Renal pelvis (tissue), 12 donors: ENCODE results near the gene NR6A1. TPM values are rescaled to one million over a fixed set of nuclear protein-coding genes. Genes with fewer than 3 reads are reported as not detected.

Source experiments
- DNase-seq: peaks from one replicate; pipeline ENCODE4 v3.0.0-alpha.2; 2013
- long read RNA-seq, 16 experiments: transcript quantifications; one replicate each; lab custom pipeline, GENCODE V29; 2026
- polyA plus RNA-seq, 3 donors: library from polyadenylated mRNA; unstranded; fragments of 120-200 nt; gene quantifications; one replicate each; pipeline ENCODE4 v1.2.1, GENCODE V29; 2013; ENCODE audit not compliant: insufficient read length in 3 of 3

NR6A1 gene
- 1 to 10 TPM; 1.0 to 1.9 (median 1.6) TPM for polyA plus RNA-seq
- long read RNA-seq, donor 1: 0 reads
- long read RNA-seq, donor 2, partial matches to known transcripts: 0 of 9 reads
- long read RNA-seq, donor 2, other reads (novel, unspliced or antisense): 9 of 9 reads
- long read RNA-seq, donor 3: 0 reads
- long read RNA-seq, donor 4: 0 reads
- long read RNA-seq, donor 5: 0 reads
- long read RNA-seq, donor 6, full-length matches to known transcripts: 1 of 1 reads
- long read RNA-seq, donor 6, partial matches to known transcripts: 0 of 1 reads
- long read RNA-seq, donor 6, other reads (novel, unspliced or antisense): 0 of 1 reads
- long read RNA-seq, donor 7, full-length matches to known transcripts: 1 of 6 reads
- long read RNA-seq, donor 7, partial matches to known transcripts: 0 of 6 reads
- long read RNA-seq, donor 7, other reads (novel, unspliced or antisense): 5 of 6 reads
- long read RNA-seq, donor 8: 0 reads
- long read RNA-seq, donor 9: 0 reads
- long read RNA-seq, donor 10, partial matches to known transcripts: 0 of 6 reads
- long read RNA-seq, donor 10, other reads (novel, unspliced or antisense): 6 of 6 reads
- long read RNA-seq, donor 11, full-length matches to known transcripts: 1 of 1 reads
- long read RNA-seq, donor 11, partial matches to known transcripts: 0 of 1 reads
- long read RNA-seq, donor 11, other reads (novel, unspliced or antisense): 0 of 1 reads
- long read RNA-seq, donor 12, partial matches to known transcripts: 0 of 10 reads
- long read RNA-seq, donor 12, other reads (novel, unspliced or antisense): 10 of 10 reads
- long read RNA-seq, donor 13: 0 reads
- long read RNA-seq, donor 14: 0 reads
- long read RNA-seq, donor 15: 0 reads
- long read RNA-seq, donor 16: 0 reads

DNA sequence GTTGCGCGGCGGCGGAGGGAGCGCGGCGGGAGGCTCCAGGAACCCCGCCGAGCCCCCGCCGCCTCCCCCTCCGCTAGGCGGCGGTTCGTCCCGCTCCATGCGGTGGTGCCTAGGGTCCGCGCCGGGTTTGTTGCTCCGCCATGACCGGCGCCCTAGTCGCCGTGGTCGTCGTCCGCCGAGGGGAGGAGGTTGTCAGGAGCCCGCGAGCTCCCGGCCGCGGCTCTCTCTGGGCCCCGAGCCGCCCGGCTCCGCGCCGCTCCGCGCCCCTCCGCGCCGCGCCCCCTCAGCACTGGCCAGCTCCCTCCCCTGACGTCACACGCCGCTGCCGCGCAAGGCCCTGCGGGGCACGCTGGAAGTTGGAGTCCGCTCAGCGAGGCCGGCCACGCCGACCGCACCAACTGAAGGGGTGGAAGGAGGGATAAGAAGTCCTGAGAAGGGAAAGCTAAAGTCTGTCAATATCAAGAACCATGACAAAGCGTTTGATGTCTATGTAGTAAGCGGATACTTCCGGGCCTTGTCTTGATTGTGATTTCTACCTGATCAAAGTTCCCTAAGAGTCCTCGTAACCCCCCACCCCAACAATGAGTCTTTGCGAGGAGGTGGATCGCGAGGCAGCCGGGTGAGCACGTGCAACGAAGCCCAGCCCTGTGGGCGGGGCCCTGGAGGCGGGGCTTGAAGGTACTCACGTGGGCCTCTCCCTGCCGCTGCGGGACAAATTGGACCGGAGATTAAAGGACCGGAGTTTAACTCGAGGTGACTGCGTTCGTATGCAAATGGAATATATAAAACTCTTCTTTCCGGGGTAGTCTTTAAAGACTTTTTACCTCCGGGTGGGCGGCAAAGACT is at the start of gene NR6A1:
TSS of gene NR6A1 (minus strand) at position 291 of the 846 bp plus-strand sequence.
- DNase-seq: peak; percentile 96

DNA sequence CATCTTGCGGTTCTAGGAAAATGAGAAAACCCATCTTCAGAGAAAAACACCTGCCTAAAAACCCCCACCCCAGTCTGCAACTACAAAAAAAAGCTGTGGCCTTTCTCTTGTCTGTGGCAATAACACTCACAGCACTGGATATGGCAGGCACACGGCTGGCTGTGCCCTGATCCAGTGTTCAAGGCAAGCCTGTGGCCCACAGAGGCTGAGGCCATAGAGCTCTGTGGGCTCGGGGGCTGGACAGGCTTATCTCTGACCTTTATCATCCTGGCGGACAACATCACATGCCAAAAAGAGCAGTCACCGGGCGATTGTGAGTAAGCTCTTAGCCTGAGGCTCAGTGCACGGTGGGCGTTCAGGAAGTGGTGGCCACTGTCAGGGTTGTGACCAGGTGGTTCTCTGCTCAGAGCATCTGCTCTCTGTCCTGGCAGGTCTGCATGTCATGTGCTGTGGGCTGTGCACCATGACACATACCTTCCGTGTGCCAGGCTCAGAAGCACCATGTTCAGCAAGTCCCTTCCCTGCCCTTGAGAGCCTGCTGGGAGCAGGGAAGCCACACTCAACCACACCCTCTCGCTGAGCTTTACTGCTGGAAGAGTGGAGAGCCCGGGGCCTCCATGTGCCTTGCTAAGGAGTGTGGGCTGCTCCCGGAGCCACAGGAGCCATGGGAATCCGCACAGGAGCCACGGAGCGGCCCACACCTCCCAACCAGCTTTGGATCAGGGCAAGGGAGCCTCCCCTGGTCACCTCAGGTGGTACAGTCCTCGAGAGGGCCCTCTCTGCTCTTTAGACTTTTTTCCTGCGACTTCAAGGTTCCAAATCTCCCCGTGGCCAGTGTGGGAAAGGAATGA is 47.5 kb upstream of the NR6A1 start:
- DNase-seq: no peak

DNA sequence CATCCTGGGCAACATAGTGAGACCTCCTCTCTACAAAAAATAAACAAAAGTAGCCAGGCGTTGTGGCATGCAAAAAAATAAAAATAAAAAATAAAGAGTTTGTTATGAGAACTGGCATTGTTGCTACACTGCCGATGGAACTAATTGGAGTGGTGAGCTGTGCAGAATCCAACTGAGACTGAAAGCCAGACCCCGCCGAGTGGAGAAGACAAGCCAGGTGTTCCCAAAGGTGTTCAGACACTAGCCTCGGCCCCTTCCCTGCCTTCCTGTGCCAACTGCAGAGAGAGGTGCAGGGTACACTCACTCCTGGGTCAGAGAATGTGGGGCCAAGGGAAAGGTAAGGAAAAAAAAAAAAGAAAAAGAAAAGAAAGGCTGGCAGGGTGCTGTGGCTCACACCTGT is 44.5 kb upstream of the NR6A1 start:
- DNase-seq: no peak

DNA sequence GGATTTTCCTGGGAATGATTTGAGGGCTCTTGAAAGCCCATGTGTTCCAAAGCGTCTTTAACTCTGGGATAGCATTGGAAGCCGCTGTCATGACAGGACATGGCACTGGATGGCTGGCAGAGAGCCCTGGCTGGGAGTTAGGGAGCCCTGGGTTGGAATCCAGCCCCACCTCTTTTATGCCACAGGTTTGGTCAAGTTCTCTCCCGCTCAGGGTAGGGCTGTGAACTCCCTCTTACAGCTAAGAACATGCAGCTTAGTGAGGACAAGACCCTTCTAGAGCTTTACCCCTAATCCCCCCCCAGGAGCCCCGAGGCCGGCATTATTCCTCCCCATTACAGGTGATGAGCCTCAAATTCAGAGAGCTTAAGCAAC is 43.0 kb upstream of the NR6A1 start:
- DNase-seq: no peak

DNA sequence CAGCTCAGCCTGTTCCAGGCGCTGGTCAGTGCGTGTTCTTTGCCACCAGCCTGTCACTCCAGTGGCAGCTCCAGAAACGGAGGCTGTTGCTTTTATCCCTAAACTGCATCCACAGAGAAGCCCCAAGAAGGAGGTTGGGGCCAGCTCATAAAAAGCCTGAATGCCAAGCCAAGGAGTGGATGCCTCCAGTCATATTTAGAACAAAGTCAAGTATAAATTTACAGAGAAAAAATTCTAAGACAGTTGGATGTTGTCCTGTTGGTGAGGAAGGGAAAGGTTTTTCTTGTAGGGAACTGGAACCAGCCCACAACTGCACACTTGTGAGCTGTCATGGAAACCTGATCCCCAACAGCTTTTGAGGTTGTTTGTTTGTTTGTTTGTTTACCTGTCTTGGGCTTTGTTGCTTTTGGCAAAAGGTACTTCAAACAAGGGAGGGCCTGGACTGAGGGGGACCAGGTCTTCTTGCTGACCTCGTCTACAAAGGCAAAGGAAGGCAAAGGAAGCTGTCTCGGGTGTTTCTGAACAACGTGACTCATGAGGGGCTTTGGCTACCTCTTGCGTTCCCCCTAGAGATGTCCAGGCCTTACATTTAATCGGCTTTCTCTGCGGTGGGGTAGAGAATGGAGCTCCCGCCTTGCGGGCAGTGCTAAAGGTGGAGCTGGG is 42.5 kb upstream of the NR6A1 start:
- no peak for DNase-seq

DNA sequence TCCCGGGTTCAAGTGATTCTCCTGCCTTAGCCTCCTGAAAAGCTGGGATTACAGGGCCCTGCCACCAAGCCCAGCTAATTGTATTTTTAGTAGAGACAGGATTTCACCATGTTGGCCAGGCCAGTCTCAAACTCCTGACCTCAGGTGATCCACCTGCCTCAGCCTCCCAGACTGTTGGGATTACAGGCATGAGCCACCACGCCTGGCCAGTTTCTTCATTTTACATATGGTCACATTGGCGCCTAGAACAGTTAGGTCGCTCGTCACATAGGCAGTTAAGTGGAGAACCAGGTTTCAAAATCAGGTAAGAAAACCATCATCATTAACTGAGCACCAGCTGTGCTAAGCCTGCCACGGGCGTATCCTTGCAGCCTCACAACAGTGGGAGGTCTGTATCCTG is 41.9 kb upstream of the NR6A1 start:
- no peak for DNase-seq

DNA sequence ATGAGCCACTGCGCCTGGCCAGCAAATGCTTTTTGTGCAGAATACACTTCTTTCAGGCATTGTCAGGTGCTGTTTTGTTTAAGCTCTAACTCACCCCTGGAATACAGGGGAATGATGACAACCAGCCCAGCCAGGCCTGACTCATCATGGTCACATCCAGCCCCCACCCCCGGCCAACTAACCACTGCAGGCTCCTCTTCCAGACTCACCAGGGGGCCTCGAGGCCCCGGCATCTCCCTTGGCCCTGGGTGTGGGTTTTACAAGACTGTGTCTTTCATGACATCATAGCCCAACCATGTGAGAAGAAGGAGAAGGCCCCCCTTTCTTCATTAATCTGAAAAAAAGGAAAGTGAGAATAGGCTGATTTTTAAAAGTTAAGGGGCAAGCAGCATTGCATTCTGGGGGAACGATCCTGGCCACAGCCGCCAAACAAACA is 41.3 kb upstream of the NR6A1 start:
- no peak for DNase-seq

DNA sequence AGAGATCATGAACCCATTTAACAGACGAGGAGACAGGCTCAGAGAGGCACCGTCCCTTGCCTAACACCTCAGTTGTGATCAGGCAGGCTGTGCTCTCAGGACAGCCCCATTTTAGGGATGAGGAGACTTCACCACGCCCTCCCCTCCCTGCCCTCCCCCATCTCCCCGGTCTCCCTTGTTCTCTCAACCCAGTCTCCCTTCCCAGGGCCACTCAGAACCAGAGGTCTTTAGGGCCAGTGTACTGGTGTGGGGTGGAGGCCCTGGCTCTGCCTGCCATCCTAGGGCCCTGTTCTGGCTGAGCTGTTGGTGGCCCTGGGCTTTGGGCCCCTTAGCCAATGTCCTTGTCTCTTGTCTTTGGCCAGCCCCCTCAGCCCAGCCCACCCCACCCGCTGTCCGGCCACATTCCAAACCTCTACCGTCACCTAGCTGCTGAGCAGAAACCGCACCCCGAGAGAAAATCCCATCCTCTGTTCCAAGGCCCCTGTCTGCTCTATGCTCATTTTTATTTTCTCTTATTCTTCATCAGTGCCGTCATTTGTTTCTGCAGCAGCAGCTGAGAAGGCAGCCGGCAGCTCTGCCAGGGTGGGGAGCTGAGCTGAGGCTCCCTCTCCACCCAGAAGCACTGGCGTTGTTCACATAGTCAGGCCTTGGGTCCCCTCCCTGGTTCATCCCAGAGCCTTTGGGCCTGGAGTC is 39.7 kb upstream of the NR6A1 start:
- no peak for DNase-seq

DNA sequence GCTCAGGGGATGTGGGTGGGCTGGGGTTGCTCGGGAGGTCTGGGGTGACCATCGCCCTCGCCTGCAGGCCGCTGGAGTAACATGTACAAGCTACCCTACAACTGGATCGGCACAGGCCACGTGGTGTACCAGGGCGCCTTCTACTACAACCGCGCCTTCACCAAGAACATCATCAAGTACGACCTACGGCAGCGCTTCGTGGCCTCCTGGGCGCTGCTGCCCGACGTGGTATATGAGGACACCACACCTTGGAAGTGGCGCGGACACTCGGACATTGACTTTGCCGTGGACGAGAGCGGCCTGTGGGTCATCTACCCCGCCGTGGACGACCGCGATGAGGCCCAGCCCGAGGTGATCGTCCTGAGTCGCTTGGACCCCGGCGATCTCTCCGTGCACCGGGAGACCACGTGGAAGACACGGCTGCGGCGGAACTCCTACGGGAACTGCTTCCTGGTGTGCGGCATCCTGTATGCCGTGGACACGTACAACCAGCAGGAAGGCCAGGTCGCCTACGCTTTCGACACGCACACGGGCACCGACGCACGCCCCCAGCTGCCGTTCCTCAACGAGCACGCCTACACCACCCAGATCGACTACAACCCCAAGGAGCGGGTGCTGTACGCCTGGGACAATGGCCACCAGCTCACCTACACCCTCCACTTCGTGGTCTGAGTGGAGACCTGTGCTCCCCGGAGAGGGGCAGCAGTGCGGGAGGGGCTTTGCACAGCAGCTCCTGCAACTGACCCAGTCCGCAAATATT is 38.8 kb upstream of the NR6A1 start:
- DNase-seq: no peak

DNA sequence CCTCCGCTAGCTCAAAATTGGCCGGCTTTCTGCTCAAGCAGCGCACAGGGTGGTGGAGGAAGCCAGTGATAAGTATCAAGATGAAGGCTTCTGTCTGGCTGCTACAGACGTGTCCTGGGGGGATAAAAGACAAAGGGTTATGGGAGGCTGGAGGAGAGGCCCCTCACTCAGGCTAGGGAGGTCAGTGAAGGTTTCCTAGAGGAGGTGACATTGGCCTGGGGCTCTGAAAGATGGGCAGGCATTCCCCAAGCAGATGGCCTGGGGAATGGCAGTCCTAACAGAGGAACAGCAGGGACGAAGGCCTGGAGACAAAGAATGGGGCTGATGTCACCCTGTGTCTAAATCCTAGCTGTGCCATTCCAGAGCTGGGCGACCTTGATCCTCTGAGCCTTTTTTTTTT is 38.1 kb upstream of the NR6A1 start:
- no peak for DNase-seq

DNA sequence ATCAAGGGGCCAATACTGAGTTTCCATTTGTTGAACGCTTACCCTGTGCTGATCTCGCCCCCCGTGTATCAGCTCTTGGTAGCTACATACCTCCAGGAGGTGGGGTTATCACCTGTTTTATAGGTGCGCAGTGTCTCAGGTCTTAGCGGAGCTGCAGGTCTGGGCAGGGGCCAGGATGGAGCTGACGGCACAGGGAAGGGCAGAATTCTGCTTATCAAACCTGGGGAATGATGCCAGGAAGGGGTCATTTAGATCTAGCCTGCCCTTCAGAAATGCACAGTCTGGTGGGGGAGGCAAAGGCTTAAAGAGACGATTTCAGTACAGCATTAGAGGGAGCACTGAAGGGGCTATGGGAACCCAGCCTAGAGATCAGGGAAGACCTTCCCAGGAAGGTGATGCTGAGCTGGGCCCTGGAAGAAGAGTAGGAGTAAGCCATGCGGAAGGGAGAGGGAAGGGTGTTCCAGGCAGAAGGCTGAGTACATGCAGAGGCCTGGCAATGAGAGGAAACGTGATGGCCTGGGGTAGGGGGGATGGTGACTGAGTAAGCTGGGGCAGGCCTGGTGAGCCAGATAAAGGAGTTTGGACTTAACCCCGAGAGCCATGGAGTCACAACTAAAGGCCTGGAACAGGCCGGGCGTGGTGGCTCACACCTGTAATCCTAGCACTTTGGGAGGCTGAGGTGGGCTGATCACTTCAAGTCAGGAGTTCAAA is 37.3 kb upstream of the NR6A1 start:
- DNase-seq: no peak

DNA sequence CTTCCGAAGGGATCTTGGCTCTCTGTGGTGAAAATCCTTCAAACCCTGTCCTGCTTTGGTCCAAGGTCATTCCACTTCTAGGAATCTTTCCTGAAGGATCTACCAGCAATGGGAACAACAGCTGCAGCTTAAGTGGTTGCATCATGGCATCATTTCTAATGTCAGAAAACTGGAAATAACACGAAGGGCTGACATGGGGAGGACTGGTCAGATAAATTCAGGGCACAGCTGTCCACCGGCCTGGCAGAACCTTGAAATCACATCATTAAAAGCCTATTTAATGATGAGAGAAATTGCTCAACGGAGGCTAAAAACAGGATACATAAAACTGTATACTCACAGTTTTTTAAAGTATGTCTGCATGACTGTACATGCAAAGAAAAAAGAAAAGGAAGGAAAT is 34.1 kb upstream of the NR6A1 start:
- no peak for DNase-seq

DNA sequence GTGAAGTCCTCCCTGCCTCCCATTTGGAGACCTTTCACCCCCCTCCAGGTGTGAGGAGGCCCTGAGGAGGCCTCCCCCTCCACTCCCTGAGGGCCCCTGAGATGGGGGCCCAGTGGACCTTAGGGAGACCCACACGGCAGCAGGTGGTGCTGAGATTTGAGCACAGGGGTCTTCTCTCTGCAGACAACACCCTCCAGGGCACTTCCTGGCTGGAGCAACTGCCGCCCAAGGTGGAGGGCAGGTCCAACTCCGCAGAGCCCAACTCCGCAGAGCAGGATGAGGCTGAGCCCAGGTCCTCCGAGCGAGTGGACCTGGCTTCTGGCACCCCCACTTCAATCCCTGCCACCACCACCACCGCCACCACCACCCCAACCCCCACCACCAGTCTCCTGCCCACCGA is 32.8 kb upstream of the NR6A1 start:
- DNase-seq: no peak

DNA sequence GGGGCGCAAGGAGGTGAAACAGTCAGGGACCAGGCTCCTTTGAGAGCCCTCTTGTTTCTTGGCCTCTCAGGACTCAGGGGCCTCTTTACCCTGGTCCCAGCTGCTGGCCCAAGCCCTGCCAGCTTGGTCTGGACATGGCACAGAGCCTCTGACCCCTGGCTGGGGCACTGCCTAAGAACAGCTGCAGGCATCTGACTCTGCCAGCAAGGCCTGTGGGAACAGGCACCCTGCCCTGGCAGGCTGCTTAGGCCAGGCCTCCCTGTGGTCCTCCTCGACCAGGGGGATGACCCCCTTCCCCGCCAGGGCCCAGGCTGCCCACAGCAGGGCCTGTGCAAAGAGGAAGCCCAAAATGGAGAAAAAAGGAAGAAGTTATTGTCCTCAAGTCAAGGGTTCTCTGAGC is 31.3 kb upstream of the NR6A1 start:
- no peak for DNase-seq

DNA sequence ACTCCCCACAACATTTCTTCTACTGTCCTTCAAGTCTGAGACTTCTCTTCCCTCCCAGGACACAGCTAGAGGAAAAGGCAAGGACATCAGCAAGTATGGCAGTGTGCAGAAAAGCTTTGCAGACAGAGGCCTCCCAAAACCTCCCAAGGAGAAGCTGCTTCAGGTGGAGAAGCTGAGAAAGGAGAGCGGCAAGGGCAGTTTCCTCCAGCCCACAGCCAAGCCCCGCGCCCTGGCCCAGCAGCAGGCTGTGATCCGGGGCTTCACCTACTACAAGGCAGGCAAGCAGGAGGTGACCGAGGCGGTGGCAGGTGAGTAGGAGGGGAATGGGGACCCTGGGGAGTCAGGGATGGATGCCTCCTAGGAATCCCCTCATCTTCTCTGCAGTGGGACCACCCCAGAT is 30.2 kb upstream of the NR6A1 start:
- no peak for DNase-seq

DNA sequence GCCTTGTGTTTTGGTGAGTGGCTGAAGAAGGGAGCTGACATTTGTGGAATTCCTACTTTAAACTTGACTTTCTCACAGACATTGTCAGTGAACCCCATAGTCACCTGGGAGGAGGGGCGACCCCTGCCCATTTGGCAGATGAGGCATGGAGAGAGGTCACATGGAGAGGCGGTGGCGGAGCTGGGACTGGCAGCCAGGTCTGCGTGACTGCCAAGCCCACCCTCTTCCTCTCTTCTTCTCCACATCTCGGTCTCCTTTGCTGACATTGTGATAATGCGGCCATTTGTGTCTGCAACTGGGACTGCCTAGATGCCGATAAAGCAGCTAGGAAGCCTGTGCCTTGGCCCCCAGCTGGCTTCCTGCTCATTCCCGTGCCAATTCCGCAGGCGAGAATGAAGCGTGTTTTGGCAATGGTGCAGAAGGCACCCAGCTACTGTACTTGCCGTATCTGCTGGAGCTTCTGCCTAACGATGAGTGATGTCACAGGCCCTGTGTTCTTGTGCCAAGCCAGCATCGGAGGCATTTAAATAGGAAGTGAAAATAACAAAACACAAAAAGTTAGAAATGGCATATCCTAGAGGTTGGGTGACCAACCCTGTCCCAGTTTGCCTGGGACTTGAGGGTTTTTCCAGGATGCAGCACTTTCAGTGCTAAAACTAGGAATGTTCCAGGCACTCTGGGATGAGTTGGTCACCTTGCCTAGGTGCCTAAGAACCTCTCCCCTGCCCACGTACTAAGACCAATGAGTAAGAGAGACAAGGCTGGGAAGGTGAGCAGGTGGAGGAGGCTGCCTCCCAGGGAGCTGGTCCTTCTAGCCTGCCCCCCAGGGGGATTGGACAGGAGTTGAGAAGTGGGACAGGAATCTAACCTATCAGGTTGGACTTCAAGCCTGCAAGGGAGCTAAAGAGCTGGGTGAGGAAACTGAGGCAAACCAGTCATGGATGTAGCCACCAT is 29.5 kb upstream of the NR6A1 start:
- DNase-seq: no peak

DNA sequence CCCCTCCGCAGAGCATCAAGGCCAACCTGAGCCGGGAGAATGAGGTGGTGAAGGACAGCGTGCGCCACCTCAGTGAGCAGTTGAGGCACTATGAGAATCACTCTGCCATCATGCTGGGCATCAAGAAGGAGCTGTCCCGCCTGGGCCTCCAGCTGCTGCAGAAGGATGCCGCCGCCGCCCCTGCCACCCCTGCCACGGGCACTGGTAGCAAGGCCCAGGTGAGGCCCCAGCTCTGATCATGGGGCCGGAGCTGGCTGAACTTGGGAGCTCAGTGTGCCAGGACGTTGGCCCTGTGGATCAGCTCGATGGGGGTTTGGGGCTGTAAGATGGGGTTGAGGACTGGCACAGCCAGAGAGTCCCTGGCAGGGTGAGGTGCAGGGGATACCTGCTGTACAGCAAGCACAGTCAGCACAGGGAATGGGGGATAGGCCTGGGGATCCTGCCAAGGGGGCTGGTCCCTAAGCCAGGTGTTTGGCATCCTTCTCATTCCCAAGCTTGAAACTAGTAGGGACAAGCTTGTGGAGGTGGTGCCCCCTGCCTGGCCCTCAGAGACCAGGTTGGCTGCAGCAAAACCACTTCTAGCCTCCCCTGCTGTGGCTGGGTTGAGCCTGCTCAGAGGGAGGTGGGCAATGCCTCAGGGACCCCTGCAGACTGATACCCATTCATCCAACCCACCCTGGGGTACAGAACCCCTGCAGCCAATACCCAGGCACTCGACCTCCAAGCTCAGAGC is 28.3 kb upstream of the NR6A1 start:
- DNase-seq: no peak
